Parathyroid adenoma (tissue), 2 donors: ENCODE results near the gene TDRD10.

ENCODE experiments used
- H2AFZ ChIP-seq: fragments of 300-600 bp; sonication (generic); one replicate; pipeline ENCODE4 v1.7.0; 2017; ENCODE audit warnings: antibody characterized with exemption, mild to moderate bottlenecking
- H3K27ac ChIP-seq: fragments of 300-600 bp; sonication (generic); one replicate; pipeline ENCODE4 v1.7.0; 2017
- H3K27me3 ChIP-seq: fragments of 300-600 bp; sonication (generic); one replicate; pipeline ENCODE4 v1.7.0; 2017; ENCODE audit warnings: low read length; ENCODE audit not compliant: control insufficient read depth, insufficient read depth
- H3K36me3 ChIP-seq: fragments of 300-600 bp; sonication (generic); one replicate; pipeline ENCODE4 v1.7.0; 2017; ENCODE audit warnings: low read length; ENCODE audit not compliant: control insufficient read depth, insufficient read depth
- H3K4me1 ChIP-seq: fragments of 300-600 bp; sonication (generic); one replicate; pipeline ENCODE4 v1.7.0; 2017; ENCODE audit warnings: control low read depth
- H3K4me2 ChIP-seq: fragments of 300-600 bp; sonication (generic); one replicate; pipeline ENCODE4 v1.7.0; 2017; ENCODE audit warnings: low read length
- H3K4me3 ChIP-seq: fragments of 300-600 bp; sonication (generic); one replicate; pipeline ENCODE4 v1.7.0; 2017; ENCODE audit warnings: low read depth, low read length
- H3K79me2 ChIP-seq: fragments of 300-600 bp; sonication (generic); one replicate; pipeline ENCODE4 v1.7.0; 2017; ENCODE audit warnings: control low read depth
- H3K9ac ChIP-seq: fragments of 300-600 bp; sonication (generic); one replicate; pipeline ENCODE4 v1.7.0; 2017; ENCODE audit warnings: mild to moderate bottlenecking
- H3K9me3 ChIP-seq: fragments of 300-600 bp; sonication (generic); one replicate; pipeline ENCODE4 v1.7.0; 2017; ENCODE audit warnings: low read length; ENCODE audit not compliant: control insufficient read depth
- CTCF ChIP-seq: fragments of 300-600 bp; sonication (generic); IDR thresholded peaks from one replicate; pipeline ENCODE4 v1.7.0; 2017; ENCODE audit warnings: antibody characterized with exemption, mild to moderate bottlenecking
- donor health status: primary hyperparathyroidism.

TDRD10 gene

GRCh38 chr1:154490317-154490716 lies 11.7 kb upstream of the TDRD10 start:
- no peak for TF ChIP-seq CTCF
- Histone ChIP-seq H3K27me3 (no peaks in the 10 kb centered on the region), H3K4me3 (no peak overlapping the region), H3K4me2 (no peak overlapping the region), H3K9ac (no peak overlapping the region), H3K36me3 (no peaks in the 10 kb centered on the region), H3K27ac (no peak overlapping the region), H3K79me2 (no peaks in the 10 kb centered on the region), H3K9me3 (no peaks in the 10 kb centered on the region), H2AFZ (no peak overlapping the region), H3K4me1 (no peaks in the 10 kb centered on the region)

GRCh38 chr1:154492115-154492514 lies 9.9 kb upstream of the TDRD10 start:
- no peaks in the 10 kb centered on the region for H3K36me3 ChIP-seq
- H2AFZ ChIP-seq: no peak overlapping the region
- H3K4me1 ChIP-seq: no peaks in the 10 kb centered on the region
- no peaks in the 10 kb centered on the region for H3K79me2 ChIP-seq
- H3K4me2 ChIP-seq: no peak overlapping the region
- H3K4me3 ChIP-seq: no peak overlapping the region
- no peaks in the 10 kb centered on the region for H3K27me3 ChIP-seq
- peak overlapping the region; percentile 47 for H3K27ac ChIP-seq
- H3K9me3 ChIP-seq: no peaks in the 10 kb centered on the region
- no peak overlapping the region for H3K9ac ChIP-seq
- no peak for TF ChIP-seq CTCF

GRCh38 chr1:154493276-154493675 lies 8.7 kb upstream of the TDRD10 start:
- no peaks in the 10 kb centered on the region for H3K36me3 ChIP-seq
- H3K4me3 ChIP-seq: no peak overlapping the region
- H2AFZ ChIP-seq: no peak overlapping the region
- no peak overlapping the region for H3K27ac ChIP-seq
- H3K79me2 ChIP-seq: no peaks in the 10 kb centered on the region
- no peaks in the 10 kb centered on the region for H3K4me1 ChIP-seq
- TF ChIP-seq CTCF: no peak
- no peaks in the 10 kb centered on the region for H3K27me3 ChIP-seq
- no peak overlapping the region for H3K4me2 ChIP-seq
- H3K9ac ChIP-seq: no peak overlapping the region
- no peaks in the 10 kb centered on the region for H3K9me3 ChIP-seq

GRCh38 chr1:154495496-154496273 lies 6.3 kb upstream of the TDRD10 start:
- Histone ChIP-seq H3K27ac (peak overlapping the region; percentile 54), H3K79me2 (no peaks in the 10 kb centered on the region), H3K4me1 (no peaks in the 10 kb centered on the region)

More at GRCh38 chr1:154495496-154496273, 6.3 kb upstream of the TDRD10 start:
- Histone ChIP-seq H3K9ac (no peak overlapping the region), H3K9me3 (no peaks in the 10 kb centered on the region), H2AFZ (no peak overlapping the region), H3K36me3 (no peaks in the 10 kb centered on the region), H3K4me3 (no peak overlapping the region), H3K4me2 (no peak overlapping the region), H3K27me3 (no peaks in the 10 kb centered on the region)
- no peak for TF ChIP-seq CTCF
